ENCODE measurements around the gene ERCC6. TPM values are rescaled to one million over a fixed set of nuclear protein-coding genes. Genes with fewer than 3 reads are reported as not detected.

ERCC6 gene
- total RNA-seq, 1 donor from 2014 or later: 19.9 TPM

DNA sequence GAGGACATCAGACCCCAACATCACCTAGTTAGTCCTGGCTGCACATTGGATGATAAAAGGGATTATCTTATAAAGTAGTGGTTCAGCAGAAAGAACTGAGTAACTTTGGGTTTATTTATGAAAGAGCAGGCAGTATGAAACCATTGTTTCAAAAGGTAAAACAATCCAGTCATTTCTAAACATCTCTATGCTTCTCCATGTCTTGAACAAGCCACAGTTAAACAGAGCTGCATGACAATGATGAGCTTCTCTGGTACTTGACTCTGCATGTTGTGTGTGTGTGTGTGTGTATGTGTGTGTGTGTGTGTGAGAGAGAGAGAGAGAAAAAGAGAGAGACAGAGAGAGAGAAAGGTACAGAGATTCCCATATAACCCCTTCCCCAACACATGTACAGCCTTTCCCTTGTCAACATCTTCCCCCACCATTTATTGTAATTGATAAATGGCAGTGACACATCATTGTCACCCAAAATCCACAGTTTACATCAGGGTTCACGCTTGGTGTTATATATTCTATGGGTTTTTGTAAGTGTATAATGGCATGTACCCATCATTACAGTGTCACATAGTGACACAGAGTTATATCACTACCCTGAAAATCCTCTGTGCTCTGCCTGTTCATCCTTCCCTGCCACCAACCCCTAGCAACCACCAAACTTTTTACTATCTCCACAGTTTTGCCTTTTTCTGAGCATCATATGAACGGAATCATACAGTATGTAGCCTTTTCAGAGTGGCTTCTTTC lies 38.4 kb upstream of the ERCC6 start:
- DNase-seq: no peak
- H3K27ac ChIP-seq (replicated peaks): no peak overlapping the region
- intact Hi-C loops (cut with micrococcal nuclease): no loop called here

DNA sequence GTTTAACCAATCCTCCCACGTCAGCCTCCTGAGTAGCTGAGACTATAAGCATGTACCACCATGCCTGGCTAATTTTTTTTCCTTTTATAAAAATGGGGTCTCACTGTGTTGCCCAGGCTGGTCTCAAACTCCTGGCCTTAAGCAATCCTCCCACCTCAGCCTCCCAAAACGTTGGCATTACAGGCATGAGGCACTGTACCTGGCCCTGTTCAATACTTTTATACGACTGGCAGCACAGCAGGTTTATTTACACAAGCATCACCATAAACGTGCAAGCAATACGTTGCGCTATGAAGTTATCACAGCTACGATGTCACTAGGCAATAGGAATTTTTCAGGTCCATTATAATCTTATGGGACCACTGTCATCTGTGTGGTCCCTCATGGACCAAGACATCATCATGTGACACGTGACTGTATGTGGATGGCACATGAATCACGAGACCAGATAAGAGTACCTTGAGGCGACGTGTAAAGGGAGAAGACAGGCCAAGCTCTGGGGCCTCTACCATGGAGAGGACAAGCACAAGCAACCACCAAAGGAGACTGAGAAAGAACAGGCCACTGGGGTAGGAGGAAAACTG lies 36.7 kb upstream of the ERCC6 start:
- TF ChIP-seq, protein P1, sequence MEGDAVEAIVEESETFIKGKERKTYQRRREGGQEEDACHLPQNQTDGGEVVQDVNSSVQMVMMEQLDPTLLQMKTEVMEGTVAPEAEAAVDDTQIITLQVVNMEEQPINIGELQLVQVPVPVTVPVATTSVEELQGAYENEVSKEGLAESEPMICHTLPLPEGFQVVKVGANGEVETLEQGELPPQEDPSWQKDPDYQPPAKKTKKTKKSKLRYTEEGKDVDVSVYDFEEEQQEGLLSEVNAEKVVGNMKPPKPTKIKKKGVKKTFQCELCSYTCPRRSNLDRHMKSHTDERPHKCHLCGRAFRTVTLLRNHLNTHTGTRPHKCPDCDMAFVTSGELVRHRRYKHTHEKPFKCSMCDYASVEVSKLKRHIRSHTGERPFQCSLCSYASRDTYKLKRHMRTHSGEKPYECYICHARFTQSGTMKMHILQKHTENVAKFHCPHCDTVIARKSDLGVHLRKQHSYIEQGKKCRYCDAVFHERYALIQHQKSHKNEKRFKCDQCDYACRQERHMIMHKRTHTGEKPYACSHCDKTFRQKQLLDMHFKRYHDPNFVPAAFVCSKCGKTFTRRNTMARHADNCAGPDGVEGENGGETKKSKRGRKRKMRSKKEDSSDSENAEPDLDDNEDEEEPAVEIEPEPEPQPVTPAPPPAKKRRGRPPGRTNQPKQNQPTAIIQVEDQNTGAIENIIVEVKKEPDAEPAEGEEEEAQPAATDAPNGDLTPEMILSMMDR (IDR thresholded peaks at IDR 0.05; ENCODE audit: borderline replicate concordance): no peak
- H3K4me1 ChIP-seq: no peaks in the 10 kb centered on the region
- intact Hi-C loops (cut with micrococcal nuclease): no loop called here
- no peaks in the 10 kb centered on the region for H3K9me3 ChIP-seq (replicated peaks)
- H3K4me3 ChIP-seq: no peak overlapping the region
- H3K27me3 ChIP-seq (ENCODE audit: low read depth): peaks cover 31% of the 10 kb centered on the region
- H3K27ac ChIP-seq (replicated peaks): no peak overlapping the region
- DNase-seq: no peak
- no peaks in the 10 kb centered on the region for H3K36me3 ChIP-seq

More for the DNA sequence above, 38.4 kb upstream of the ERCC6 start:
- no peak overlapping the region for H3K4me3 ChIP-seq
- no peaks in the 10 kb centered on the region for H3K36me3 ChIP-seq
- H3K9me3 ChIP-seq (replicated peaks): no peaks in the 10 kb centered on the region
- no peaks in the 10 kb centered on the region for H3K4me1 ChIP-seq
- TF ChIP-seq, protein P1 (IDR thresholded peaks at IDR 0.05; ENCODE audit: borderline replicate concordance): no peak
- peaks cover 30% of the 10 kb centered on the region for H3K27me3 ChIP-seq (ENCODE audit: low read depth)

DNA sequence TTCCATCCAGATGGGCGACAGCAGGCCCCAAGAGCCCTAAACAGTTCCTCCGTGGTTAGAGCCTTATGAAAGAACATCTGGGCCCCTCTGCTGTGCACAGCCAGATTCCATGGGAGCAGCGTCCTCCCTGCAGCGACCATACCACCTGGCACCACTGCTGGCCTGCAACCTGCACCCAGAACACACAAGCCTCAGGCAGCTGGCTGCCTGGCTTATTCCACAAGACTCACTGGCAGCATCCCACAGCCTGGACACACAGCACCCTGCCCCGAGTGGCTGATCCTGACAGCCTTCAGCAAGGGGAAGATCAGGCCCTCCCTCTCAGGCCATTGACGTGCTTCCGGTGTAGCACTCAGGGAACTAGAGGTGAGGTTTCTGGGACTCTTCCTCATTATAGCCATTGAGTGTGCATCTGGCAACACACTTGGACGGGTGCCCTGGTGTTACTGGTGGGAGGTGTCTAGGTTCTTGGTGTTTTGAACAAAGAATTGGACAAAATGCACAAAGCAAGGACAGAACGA lies 33.7 kb upstream of the ERCC6 start:
- Histone ChIP-seq H3K9me3 (replicated peaks) (peaks cover 10% of the 10 kb centered on the region), H3K4me1 (no peaks in the 10 kb centered on the region), H3K4me3 (no peak overlapping the region), H3K36me3 (no peaks in the 10 kb centered on the region), H3K27me3 (ENCODE audit: low read depth) (peaks cover 27% of the 10 kb centered on the region), H3K27ac (replicated peaks) (no peak overlapping the region)
- no peak for DNase-seq
- TF ChIP-seq, protein P1 (IDR thresholded peaks at IDR 0.05; ENCODE audit: borderline replicate concordance): no peak
- intact Hi-C loops (cut with micrococcal nuclease): no loop called here

DNA sequence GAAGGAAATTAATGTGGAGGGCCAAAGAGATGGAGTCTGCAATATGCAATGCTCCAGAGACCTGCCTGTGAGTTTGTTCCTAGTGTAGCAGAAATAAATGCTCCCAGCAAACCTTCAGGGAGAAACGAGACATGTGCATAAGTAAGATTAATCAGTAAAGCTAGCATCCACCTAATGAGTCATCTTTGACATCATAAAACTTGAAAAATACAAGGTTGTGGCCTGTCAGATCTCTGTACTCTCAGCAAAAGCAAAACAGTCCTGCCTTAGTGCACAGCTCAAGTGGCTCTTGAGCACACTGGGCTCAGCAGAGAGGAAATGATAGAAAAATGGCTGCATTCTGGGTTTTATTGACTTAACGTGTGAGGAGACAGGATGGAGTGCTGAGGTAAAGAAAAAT lies 32.5 kb upstream of the ERCC6 start:
- TF ChIP-seq, protein P1 (IDR thresholded peaks at IDR 0.05; ENCODE audit: borderline replicate concordance): no peak
- intact Hi-C loops (cut with micrococcal nuclease): no loop called here
- H3K4me1 ChIP-seq: no peaks in the 10 kb centered on the region

DNA sequence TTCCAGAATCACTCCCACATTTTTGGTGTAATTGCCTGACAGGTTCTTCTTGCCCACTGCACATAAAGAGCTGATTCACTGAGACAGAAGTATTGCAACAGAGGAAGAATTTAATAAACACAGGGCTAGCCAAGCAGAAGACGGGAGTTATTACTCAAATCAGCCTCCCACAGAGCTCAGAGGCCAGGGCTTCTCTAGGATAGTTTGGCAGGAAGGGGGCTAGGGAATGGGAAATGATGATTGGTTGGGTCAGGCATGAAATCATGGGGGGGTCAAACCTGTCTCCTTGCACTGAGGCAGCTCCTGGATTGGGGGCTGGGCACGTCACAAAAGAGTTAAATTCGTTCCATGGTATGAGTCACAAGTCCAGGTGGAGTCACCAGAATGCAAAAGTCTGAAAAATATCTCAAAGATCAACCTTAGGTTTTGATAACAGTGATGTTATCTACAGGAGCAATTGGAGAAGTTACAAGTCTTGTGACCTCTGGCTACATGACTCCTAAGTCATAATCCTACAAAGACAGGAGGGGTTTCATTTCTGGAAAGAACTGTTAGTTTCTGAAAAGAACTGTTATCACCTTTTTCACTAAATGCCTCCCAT lies 30.2 kb upstream of the ERCC6 start:
- Histone ChIP-seq H3K36me3 (no peaks in the 10 kb centered on the region), H3K4me3 (no peak overlapping the region), H3K4me1 (peaks cover 8% of the 10 kb centered on the region), H3K27ac (replicated peaks) (no peak overlapping the region), H3K27me3 (ENCODE audit: low read depth) (peaks cover 16% of the 10 kb centered on the region), H3K9me3 (replicated peaks) (peaks cover 10% of the 10 kb centered on the region)
- no peak for DNase-seq
- intact Hi-C loops (cut with micrococcal nuclease): no loop called here
- TF ChIP-seq, protein P1 (IDR thresholded peaks at IDR 0.05; ENCODE audit: borderline replicate concordance): no peak

More for the DNA sequence above, 32.5 kb upstream of the ERCC6 start:
- Histone ChIP-seq H3K27ac (replicated peaks) (no peak overlapping the region), H3K9me3 (replicated peaks) (peaks cover 10% of the 10 kb centered on the region), H3K4me3 (no peak overlapping the region), H3K27me3 (ENCODE audit: low read depth) (peaks cover 27% of the 10 kb centered on the region), H3K36me3 (no peaks in the 10 kb centered on the region)
- no peak for DNase-seq

All from left ventricle myocardium inferior (tissue), 1 donor.